KMS-11 (cell line): ENCODE measurements around the gene CNNM4.

Source experiments
- H2AFZ ChIP-seq: fragments of 200-600 bp; sonication (generic); 2 replicates; pipeline ENCODE4 v1.6.1; 2016; ENCODE audit warnings: antibody characterized with exemption, mixed run types, low read depth
- H3K27ac ChIP-seq: fragments of 200-600 bp; sonication (generic); 2 replicates; pipeline ENCODE4 v1.6.1; 2016; ENCODE audit warnings: mild to moderate bottlenecking, mixed run types
- H3K27me3 ChIP-seq: fragments of 200-600 bp; sonication (generic); 2 replicates; pipeline ENCODE4 v1.6.1; 2017; ENCODE audit warnings: mild to moderate bottlenecking, low read depth, mixed run types, moderate library complexity; ENCODE audit not compliant: insufficient read depth
- H3K36me3 ChIP-seq: fragments of 200-600 bp; sonication (generic); 2 replicates; pipeline ENCODE4 v1.6.1; 2017; ENCODE audit warnings: mild to moderate bottlenecking, mixed run types; ENCODE audit not compliant: insufficient read depth
- H3K4me1 ChIP-seq: fragments of 200-600 bp; sonication (generic); 2 replicates; pipeline ENCODE4 v1.6.1; 2016; ENCODE audit warnings: mild to moderate bottlenecking, low read depth, mixed run types; ENCODE audit not compliant: poor library complexity, severe bottlenecking
- H3K4me2 ChIP-seq: fragments of 200-600 bp; sonication (generic); 2 replicates; pipeline ENCODE4 v1.7.0; 2016; ENCODE audit warnings: mild to moderate bottlenecking, mixed run types
- H3K4me3 ChIP-seq: fragments of 200-600 bp; sonication (generic); IDR thresholded peaks from 2 replicates; pipeline ENCODE4 v1.6.1; 2017; ENCODE audit warnings: low read depth, low read length, mixed read lengths; ENCODE audit not compliant: insufficient read depth
- H3K79me2 ChIP-seq: fragments of 200-600 bp; sonication (generic); 2 replicates; pipeline ENCODE4 v1.6.1; 2016; ENCODE audit warnings: low read depth, mixed run types; ENCODE audit not compliant: insufficient read depth
- H3K9ac ChIP-seq: fragments of 200-600 bp; sonication (generic); 2 replicates; pipeline ENCODE4 v1.6.1; 2016; ENCODE audit warnings: mild to moderate bottlenecking, mixed run types
- H4K20me1 ChIP-seq: fragments of 200-600 bp; sonication (generic); 2 replicates; pipeline ENCODE4 v1.6.1; 2016; ENCODE audit warnings: mild to moderate bottlenecking, mixed run types; ENCODE audit not compliant: insufficient read depth
- CTCF ChIP-seq: fragments of 200-600 bp; sonication (generic); conservative IDR thresholded peaks from 2 replicates; pipeline ENCODE4 v1.6.1; 2017; ENCODE audit warnings: low read depth, mild to moderate bottlenecking, antibody characterized with exemption, low read length, moderate library complexity, mixed read lengths

CNNM4 gene

GRCh38 chr2:96838345-96839292 is 77.9 kb downstream of the CNNM4 start:
- no peak for TF ChIP-seq CTCF
- no peak overlapping the region; the same call in 1 of the 2 replicates for H3K9ac ChIP-seq
- H3K27me3 ChIP-seq = no peaks in the 10 kb centered on the region
- H3K4me2 ChIP-seq = peak overlapping the region; percentile 37; the same call in 1 of the 2 replicates
- H3K27ac ChIP-seq = peak overlapping the region; percentile 55
- H3K4me1 ChIP-seq = peaks cover 55% of the 10 kb centered on the region
- H3K36me3 ChIP-seq = no peaks in the 10 kb centered on the region
- no peaks in the 10 kb centered on the region for H4K20me1 ChIP-seq
- no peak overlapping the region for H3K4me3 ChIP-seq
- no peak overlapping the region for H2AFZ ChIP-seq
- no peaks in the 10 kb centered on the region for H3K79me2 ChIP-seq

- Histone ChIP-seq H2AFZ (no peak overlapping the region), H4K20me1 (no peaks in the 10 kb centered on the region), H3K27ac (peak overlapping the region; percentile 55), H3K4me3 (no peak overlapping the region), H3K4me1 (peaks cover 63% of the 10 kb centered on the region), H3K4me2 (peak overlapping the region; percentile 37), H3K27me3 (no peaks in the 10 kb centered on the region), H3K9ac (no peak overlapping the region; the same call in 1 of the 2 replicates), H3K36me3 (no peaks in the 10 kb centered on the region), H3K79me2 (no peaks in the 10 kb centered on the region)
- no peak for TF ChIP-seq CTCF
Observed at GRCh38 chr2:96839293-96839874, 78.7 kb downstream of the CNNM4 start.

GRCh38 chr2:96839875-96840850 is 79.5 kb downstream of the CNNM4 start:
- no peaks in the 10 kb centered on the region for H3K36me3 ChIP-seq
- peak overlapping the region; percentile 55; the same call in 1 of the 2 replicates for H3K27ac ChIP-seq
- peaks cover 69% of the 10 kb centered on the region for H3K4me1 ChIP-seq
- H3K4me3 ChIP-seq = no peak overlapping the region
- H2AFZ ChIP-seq = no peak overlapping the region
- H3K9ac ChIP-seq = no peak overlapping the region; the same call in 1 of the 2 replicates
- no peak for TF ChIP-seq CTCF
- peak overlapping the region; percentile 29; the same call in 1 of the 2 replicates for H3K4me2 ChIP-seq
- no peaks in the 10 kb centered on the region for H4K20me1 ChIP-seq
- no peaks in the 10 kb centered on the region for H3K27me3 ChIP-seq
- no peaks in the 10 kb centered on the region for H3K79me2 ChIP-seq
